Coronary artery (tissue), 2 donors: ENCODE data around the gene LIMS2.

Experiments
- DNase-seq: peaks from one replicate; pipeline ENCODE4 v3.0.0-alpha.2; 2017; ENCODE audit warnings: low spot score
- H3K27ac ChIP-seq, 2 donors: fragments of 200-600 bp; sonication (generic); one replicate each; pipeline ENCODE4 v1.5.1; 2016 to 2019
- H3K4me3 ChIP-seq: fragments of 200-600 bp; sonication (generic); 2 replicates; pipeline ENCODE4 v1.5.1; 2016; ENCODE audit warnings: mild to moderate bottlenecking, moderate library complexity
- TF ChIP-seq, protein P1 (sequence below): fragments of 200-600 bp; sonication (generic); IDR thresholded peaks from one replicate; pipeline ENCODE4 v1.5.1; 2019; ENCODE audit warnings: antibody characterized with exemption

LIMS2 gene

GRCh38 chr2:127604986-127605385, 70.3 kb downstream of the LIMS2 start:
- peak; percentile 55 for DNase-seq
- Histone ChIP-seq H3K27ac (no peak overlapping the region), H3K4me3 (no peak overlapping the region)
- TF ChIP-seq, protein P1, sequence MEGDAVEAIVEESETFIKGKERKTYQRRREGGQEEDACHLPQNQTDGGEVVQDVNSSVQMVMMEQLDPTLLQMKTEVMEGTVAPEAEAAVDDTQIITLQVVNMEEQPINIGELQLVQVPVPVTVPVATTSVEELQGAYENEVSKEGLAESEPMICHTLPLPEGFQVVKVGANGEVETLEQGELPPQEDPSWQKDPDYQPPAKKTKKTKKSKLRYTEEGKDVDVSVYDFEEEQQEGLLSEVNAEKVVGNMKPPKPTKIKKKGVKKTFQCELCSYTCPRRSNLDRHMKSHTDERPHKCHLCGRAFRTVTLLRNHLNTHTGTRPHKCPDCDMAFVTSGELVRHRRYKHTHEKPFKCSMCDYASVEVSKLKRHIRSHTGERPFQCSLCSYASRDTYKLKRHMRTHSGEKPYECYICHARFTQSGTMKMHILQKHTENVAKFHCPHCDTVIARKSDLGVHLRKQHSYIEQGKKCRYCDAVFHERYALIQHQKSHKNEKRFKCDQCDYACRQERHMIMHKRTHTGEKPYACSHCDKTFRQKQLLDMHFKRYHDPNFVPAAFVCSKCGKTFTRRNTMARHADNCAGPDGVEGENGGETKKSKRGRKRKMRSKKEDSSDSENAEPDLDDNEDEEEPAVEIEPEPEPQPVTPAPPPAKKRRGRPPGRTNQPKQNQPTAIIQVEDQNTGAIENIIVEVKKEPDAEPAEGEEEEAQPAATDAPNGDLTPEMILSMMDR = no peak

DNA sequence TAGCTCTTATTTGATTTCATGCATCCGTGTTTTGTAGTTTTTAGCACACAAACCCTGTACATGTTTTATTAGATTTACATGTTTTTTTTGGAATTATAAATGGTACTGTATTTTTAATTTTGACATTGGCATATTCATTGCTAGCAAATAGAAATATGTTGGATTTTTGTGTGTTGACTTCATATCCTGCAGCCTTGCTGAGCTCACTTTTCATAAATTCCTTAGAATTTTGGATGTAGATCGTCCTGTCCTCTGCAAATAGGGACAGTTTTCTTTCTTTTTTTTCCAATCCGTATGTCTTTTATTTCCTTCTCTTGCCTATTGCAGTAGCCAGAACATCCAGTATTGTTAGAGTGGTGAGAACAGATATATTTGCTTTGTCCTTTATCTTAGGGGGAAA, 76.1 kb downstream of the LIMS2 start:
- DNase-seq = no peak
- Histone ChIP-seq H3K4me3 (no peak overlapping the region), H3K27ac (no peak overlapping the region)
- TF ChIP-seq, protein P1 = no peak

- no peak for DNase-seq
- Histone ChIP-seq H3K27ac (no peak overlapping the region), H3K4me3 (no peak overlapping the region)
- TF ChIP-seq, protein P1 = no peak
Measured at GRCh38 chr2:127598711-127599110, 76.6 kb downstream of the LIMS2 start.

DNA sequence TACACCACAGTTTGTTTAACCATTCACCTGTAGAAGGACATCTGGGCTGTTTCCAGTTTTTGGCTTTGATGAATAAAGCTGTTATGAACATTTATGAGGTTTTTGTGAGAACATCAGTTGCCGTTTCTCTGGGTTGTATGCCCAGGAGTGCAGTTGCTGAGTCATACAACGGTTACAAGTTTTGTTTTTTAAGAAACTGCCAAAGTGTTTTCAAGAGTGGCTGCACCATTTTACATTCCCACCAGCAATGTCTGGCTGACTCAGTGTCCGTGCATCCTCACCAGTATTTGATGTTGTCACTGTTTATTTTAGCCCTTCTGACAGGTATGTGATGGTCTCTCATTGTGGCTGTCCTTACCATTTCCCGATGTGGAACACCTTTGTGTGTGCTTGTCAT, 77.3 kb downstream of the LIMS2 start:
- TF ChIP-seq, protein P1 = no peak
- Histone ChIP-seq H3K4me3 (no peak overlapping the region), H3K27ac (no peak overlapping the region)
- DNase-seq = peak; percentile 11

DNA sequence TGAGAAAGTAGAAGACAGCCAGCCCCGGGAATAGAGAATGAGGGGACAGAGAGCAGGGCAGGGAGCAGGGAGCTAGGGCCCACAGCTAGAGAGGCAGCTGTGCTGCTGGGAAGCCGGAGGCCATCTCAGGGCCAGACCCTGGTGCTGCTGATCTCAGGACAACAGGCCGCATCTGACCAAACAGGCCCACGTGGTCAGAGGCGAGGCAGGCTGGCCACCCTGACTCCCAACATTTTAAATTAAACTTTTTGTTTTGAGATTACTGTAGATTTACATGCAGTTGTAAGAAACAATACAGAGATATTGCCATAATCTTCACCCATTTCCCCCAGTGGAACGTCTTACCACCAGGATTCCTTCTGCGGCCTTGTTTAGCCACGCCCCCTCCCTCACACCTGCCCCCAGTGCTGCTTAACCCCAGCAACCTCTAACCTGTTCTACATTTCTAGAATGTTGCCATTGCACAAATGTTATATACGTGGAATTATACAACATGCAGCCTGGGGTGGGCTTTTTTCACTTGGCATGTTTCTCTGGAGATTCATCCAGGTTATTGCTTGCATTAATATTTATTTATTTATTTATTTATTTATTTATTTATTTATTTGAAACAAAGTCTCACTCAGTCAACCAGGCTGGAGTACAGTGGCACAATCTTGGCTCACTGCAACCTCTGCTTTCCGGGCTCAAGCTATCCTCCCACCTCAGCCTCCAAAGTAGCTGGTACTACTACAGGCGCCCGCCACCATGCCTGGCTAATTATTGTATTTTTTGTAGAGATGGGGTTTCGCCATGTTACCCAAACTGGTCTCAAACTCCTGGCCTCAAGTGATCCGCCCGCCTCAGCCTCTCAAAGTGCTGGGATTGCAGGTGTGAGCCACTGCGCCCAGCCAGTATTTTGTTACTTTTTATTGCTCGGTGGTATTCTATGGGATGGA, 78.0 kb downstream of the LIMS2 start:
- TF ChIP-seq, protein P1 = no peak
- peak; percentile 16 for DNase-seq
- H3K4me3 ChIP-seq = no peak overlapping the region
- H3K27ac ChIP-seq = no peak overlapping the region

GRCh38 chr2:127596311-127597045, 78.9 kb downstream of the LIMS2 start:
- TF ChIP-seq, protein P1 = no peak
- Histone ChIP-seq H3K27ac (no peak overlapping the region), H3K4me3 (no peak overlapping the region)
- DNase-seq = peak; percentile 47
